CD4-positive, CD25-positive, alpha-beta regulatory T cell (primary cell): Measurements from ENCODE around the gene RRAS2. TPM values are rescaled to one million over a fixed set of nuclear protein-coding genes. Genes with fewer than 3 reads are reported as not detected.
A peak's percentile ranks its signal among the peaks of the same experiment; 100 is the strongest.
"Not testable (repeated sequence)": the region's sequence is repeated elsewhere in the genome, so short reads cannot be mapped to it uniquely, and the experiment has no call there.

Experiments used
- ATAC-seq, 2 donors: fragments of 150-1000 bp; cut with Tn5 transposase; one replicate each; pipeline ENCODE4 v1.10.0; 2021; ENCODE audit warnings: low read depth in 2 of 2, moderate number of reproducible peaks in 2 of 2, moderate library complexity in 1 of 2
- DNase-seq, 3 donors: peaks; one replicate each; pipeline versions ENCODE4 v3.0.0 to v3.0.0-alpha.2; 2012 to 2022; ENCODE audit warnings: mixed read lengths in 1 of 3
- H3K27ac ChIP-seq: one replicate; pipeline ENCODE4 v1.7.0; 2013; ENCODE audit warnings: mild to moderate bottlenecking, low read length; ENCODE audit not compliant: insufficient read depth, poor library complexity, severe bottlenecking
- H3K27me3 ChIP-seq: one replicate; pipeline ENCODE4 v1.7.0; 2013; ENCODE audit warnings: low read length; ENCODE audit not compliant: control insufficient read depth, insufficient read depth
- H3K36me3 ChIP-seq: one replicate; pipeline ENCODE4 v1.7.0; 2013; ENCODE audit warnings: mild to moderate bottlenecking, low read length, moderate library complexity; ENCODE audit not compliant: control insufficient read depth, insufficient read depth
- H3K4me1 ChIP-seq: 2 replicates; pipeline ENCODE4 v1.7.0; 2013; ENCODE audit warnings: mild to moderate bottlenecking, low read length; ENCODE audit not compliant: insufficient read depth, control insufficient read depth, poor library complexity, severe bottlenecking
- H3K4me3 ChIP-seq: one replicate; pipeline ENCODE4 v1.7.0; 2013; ENCODE audit warnings: low read depth, mild to moderate bottlenecking, low read length, moderate library complexity
- H3K9me3 ChIP-seq, 2 experiments: 1 replicate in 1 of 2; 2 replicates in 1 of 2; pipeline ENCODE4 v1.7.0; 2013; ENCODE audit warnings: low read length in 2 of 2, mild to moderate bottlenecking in 1 of 2, moderate library complexity in 1 of 2; ENCODE audit not compliant: control insufficient read depth in 2 of 2
- H3K27ac Mint-ChIP-seq, 3 donors: one replicate each; pipeline ENCODE4 v1.8.0; 2020 to 2022; ENCODE audit warnings: mild to moderate bottlenecking in 3 of 3, mixed read lengths in 3 of 3, moderate library complexity in 2 of 3
- H3K27me3 Mint-ChIP-seq: one replicate; pipeline ENCODE4 v1.8.0; 2022; ENCODE audit warnings: mild to moderate bottlenecking, mixed read lengths
- H3K36me3 Mint-ChIP-seq: one replicate; pipeline ENCODE4 v1.8.0; 2020; ENCODE audit warnings: mixed read lengths
- H3K4me1 Mint-ChIP-seq, 4 donors: one replicate each; pipeline ENCODE4 v1.8.0; 2020 to 2022; ENCODE audit warnings: mixed read lengths in 4 of 4, mild to moderate bottlenecking in 1 of 4
- H3K4me3 Mint-ChIP-seq, 4 donors: one replicate each; pipeline ENCODE4 v1.8.0; 2020 to 2022; ENCODE audit warnings: mild to moderate bottlenecking in 4 of 4, mixed read lengths in 4 of 4, moderate library complexity in 3 of 4
- H3K9me3 Mint-ChIP-seq, 7 donors: one replicate each; pipeline ENCODE4 v1.8.0; 2020 to 2022; ENCODE audit warnings: mixed read lengths in 7 of 7, mild to moderate bottlenecking in 3 of 7, moderate library complexity in 2 of 7
- polyA plus RNA-seq, 4 donors: library from polyadenylated mRNA; unstranded; fragments of 300-500 nt; fragmentation: Illumina TruSeq; gene quantifications; one replicate each; pipeline ENCODE4 v1.2.3, GENCODE V29; 2021
- total RNA-seq: library from RNA; stranded (reverse); gene quantifications from one replicate; pipeline ENCODE4 v1.2.3, GENCODE V29; 2022

RRAS2 gene
- total and polyA plus RNA-seq, 5 donors from 2014 or later: 1.8 to 13.9 (median 4.2) TPM

DNA sequence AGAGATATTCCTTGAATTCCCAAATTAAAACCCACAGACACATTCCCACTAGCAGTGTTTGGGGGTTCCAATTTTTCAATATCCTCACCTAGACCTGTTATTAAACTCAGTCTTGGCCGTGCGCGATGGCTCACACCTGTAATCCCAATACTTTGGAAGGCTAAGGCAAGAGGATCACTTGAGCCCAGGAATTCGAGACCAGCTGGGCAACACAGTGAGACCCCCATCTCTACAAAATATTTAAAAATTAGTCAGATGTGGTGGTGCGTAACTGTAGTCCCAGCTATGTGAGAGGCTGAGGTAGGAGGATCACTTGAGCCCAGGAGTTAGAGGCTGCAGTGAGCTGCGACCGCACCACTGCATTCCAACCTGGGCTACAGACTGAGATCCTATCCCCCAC lies 53.3 kb downstream of the RRAS2 start:
- no peak overlapping the region for H3K4me3 ChIP-seq
- Mint-ChIP-seq H3K9me3 (no peaks in the 10 kb centered on the region), H3K27ac (no peak overlapping the region), H3K27me3 (no peaks in the 10 kb centered on the region), H3K36me3 (no peaks in the 10 kb centered on the region), H3K4me3 (no peak overlapping the region), H3K4me1 (no peaks in the 10 kb centered on the region)
- H3K4me1 ChIP-seq: no peaks in the 10 kb centered on the region
- ATAC-seq: no peak
- H3K9me3 ChIP-seq: no peaks in the 10 kb centered on the region
- no peaks in the 10 kb centered on the region for H3K27me3 ChIP-seq
- H3K27ac ChIP-seq: no peak overlapping the region
- no peaks in the 10 kb centered on the region for H3K36me3 ChIP-seq
- no peak for DNase-seq

GRCh38 chr11:14304601-14305000 lies 54.4 kb downstream of the RRAS2 start:
- Mint-ChIP-seq H3K9me3 (no peaks in the 10 kb centered on the region), H3K36me3 (no peaks in the 10 kb centered on the region), H3K4me3 (no peak overlapping the region), H3K27me3 (no peaks in the 10 kb centered on the region), H3K4me1 (no peaks in the 10 kb centered on the region), H3K27ac (no peak overlapping the region)
- H3K4me1 ChIP-seq: no peaks in the 10 kb centered on the region
- no peaks in the 10 kb centered on the region for H3K36me3 ChIP-seq
- H3K27me3 ChIP-seq: no peaks in the 10 kb centered on the region
- DNase-seq (no peak), ATAC-seq (no peak)
- no peak overlapping the region for H3K4me3 ChIP-seq
- no peak overlapping the region for H3K27ac ChIP-seq
- H3K9me3 ChIP-seq: no peaks in the 10 kb centered on the region

- ATAC-seq: peak; percentile 58 to 80
- peaks cover 0 to 1% (median 0%) of the 10 kb centered on the region in 4 donors for H3K4me1 Mint-ChIP-seq
- H3K9me3 Mint-ChIP-seq: no peaks in the 10 kb centered on the region
These were observed 58.2 kb downstream of the RRAS2 start for GRCh38 chr11:14300661-14301304.

DNA sequence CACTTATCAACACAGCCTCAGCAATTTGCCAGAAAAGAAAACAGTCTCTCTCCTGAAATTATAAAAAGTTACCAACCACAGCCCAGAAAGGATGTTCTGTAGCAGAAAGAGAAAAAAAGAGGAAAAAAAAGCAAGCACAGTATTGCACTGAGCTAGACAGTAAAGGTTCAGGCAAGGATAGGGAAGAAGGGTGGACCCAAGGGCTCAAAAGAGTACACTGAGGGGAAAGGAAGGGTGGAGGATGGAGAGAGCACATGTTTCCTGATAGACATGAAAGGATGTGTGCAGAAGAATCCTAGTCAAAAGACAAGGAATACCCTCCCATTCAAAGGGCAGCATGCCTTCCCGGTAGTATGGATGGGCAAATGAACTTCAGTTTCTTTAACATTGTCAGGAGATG lies 59.1 kb downstream of the RRAS2 start:
- H3K27ac Mint-ChIP-seq: no peak overlapping the region
- H3K27me3 Mint-ChIP-seq: peaks cover 4% of the 10 kb centered on the region
- no peak overlapping the region for H3K27ac ChIP-seq
- no peaks in the 10 kb centered on the region for H3K36me3 ChIP-seq
- peaks cover 0 to 1% (median 0%) of the 10 kb centered on the region in 4 donors for H3K4me1 Mint-ChIP-seq
- H3K4me1 ChIP-seq: no peaks in the 10 kb centered on the region
- H3K4me3 ChIP-seq: no peak overlapping the region
- ATAC-seq (no peak), DNase-seq (no peak)
- no peaks in the 10 kb centered on the region for H3K9me3 ChIP-seq
- H3K36me3 Mint-ChIP-seq: no peaks in the 10 kb centered on the region
- H3K9me3 Mint-ChIP-seq: no peaks in the 10 kb centered on the region
- H3K27me3 ChIP-seq: no peaks in the 10 kb centered on the region
- no peak overlapping the region for H3K4me3 Mint-ChIP-seq

More at GRCh38 chr11:14300661-14301304, 58.2 kb downstream of the RRAS2 start:
- no peaks in the 10 kb centered on the region for H3K36me3 ChIP-seq
- no peak overlapping the region for H3K4me3 Mint-ChIP-seq
- H3K4me3 ChIP-seq: no peak overlapping the region
- H3K27ac Mint-ChIP-seq: no peak overlapping the region
- H3K36me3 Mint-ChIP-seq: no peaks in the 10 kb centered on the region
- peaks cover 4% of the 10 kb centered on the region for H3K27me3 Mint-ChIP-seq
- no peaks in the 10 kb centered on the region for H3K9me3 ChIP-seq
- no peak overlapping the region for H3K27ac ChIP-seq
- no peaks in the 10 kb centered on the region for H3K27me3 ChIP-seq
- DNase-seq: peak in 2 of 3 donors; percentile 20 to 70
- H3K4me1 ChIP-seq: no peaks in the 10 kb centered on the region

GRCh38 chr11:14290422-14290821 lies 68.6 kb downstream of the RRAS2 start:
- H3K27ac Mint-ChIP-seq: no peak overlapping the region
- H3K27me3 ChIP-seq: no peaks in the 10 kb centered on the region
- H3K9me3 Mint-ChIP-seq: no peaks in the 10 kb centered on the region
- H3K9me3 ChIP-seq: no peaks in the 10 kb centered on the region
- H3K36me3 Mint-ChIP-seq: peaks cover 16% of the 10 kb centered on the region
- no peak overlapping the region for H3K4me3 Mint-ChIP-seq
- H3K4me3 ChIP-seq: no peak overlapping the region
- H3K36me3 ChIP-seq: peaks cover 2% of the 10 kb centered on the region
- H3K27me3 Mint-ChIP-seq: no peaks in the 10 kb centered on the region
- H3K4me1 ChIP-seq: no peaks in the 10 kb centered on the region
- H3K27ac ChIP-seq: no peak overlapping the region
- no peak for ATAC-seq
- peaks cover 0 to 7% (median 3%) of the 10 kb centered on the region in 4 donors for H3K4me1 Mint-ChIP-seq
- DNase-seq: peak in 1 of 3 donors; percentile 51

GRCh38 chr11:14288189-14288935 lies 70.6 kb downstream of the RRAS2 start:
- H3K4me3 Mint-ChIP-seq: no peak overlapping the region
- no peak overlapping the region for H3K4me3 ChIP-seq
- no peaks in the 10 kb centered on the region for H3K4me1 ChIP-seq
- peaks cover 10% of the 10 kb centered on the region for H3K36me3 Mint-ChIP-seq
- no peaks in the 10 kb centered on the region for H3K27me3 Mint-ChIP-seq
- H3K27ac Mint-ChIP-seq: peak overlapping the region in 1 of 3 donors; percentile 78
- ATAC-seq: no peak
- no peaks in the 10 kb centered on the region for H3K9me3 ChIP-seq
- peak in 1 of 3 donors; percentile 67 for DNase-seq
- peaks cover 2% of the 10 kb centered on the region for H3K36me3 ChIP-seq
- no peaks in the 10 kb centered on the region for H3K27me3 ChIP-seq
- H3K9me3 Mint-ChIP-seq: peaks cover 0 to 2% (median 0%) of the 10 kb centered on the region in 7 donors
- H3K4me1 Mint-ChIP-seq: peaks cover 0 to 7% (median 3%) of the 10 kb centered on the region in 4 donors
- no peak overlapping the region for H3K27ac ChIP-seq

DNA sequence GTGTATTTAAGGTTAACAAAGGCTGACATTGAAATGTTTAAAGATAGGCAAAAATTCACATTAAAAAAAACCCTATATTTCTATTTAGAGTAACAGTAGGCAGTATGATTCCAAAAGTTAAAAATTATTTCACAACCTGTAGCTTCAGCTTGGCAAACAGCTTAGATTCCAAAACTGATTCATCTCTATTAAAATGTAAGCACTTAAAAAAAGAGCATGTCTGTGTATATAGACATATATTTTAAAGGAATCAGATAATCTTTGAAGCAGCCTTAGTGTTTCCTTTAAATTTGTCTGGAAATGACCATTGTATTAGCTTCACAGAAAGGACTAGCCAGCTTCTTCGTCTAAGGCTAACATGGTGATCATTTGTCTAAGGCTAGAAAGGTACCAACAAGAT lies 80.1 kb downstream of the RRAS2 start:
- not testable (repeated sequence) for H3K27me3 ChIP-seq, H3K36me3 ChIP-seq, H3K9me3 Mint-ChIP-seq, H3K27ac ChIP-seq, H3K4me1 ChIP-seq, DNase-seq, H3K9me3 ChIP-seq, ATAC-seq, H3K27me3 Mint-ChIP-seq, H3K4me3 Mint-ChIP-seq, H3K27ac Mint-ChIP-seq, H3K36me3 Mint-ChIP-seq, H3K4me1 Mint-ChIP-seq, H3K4me3 ChIP-seq
